Right lobe of liver (tissue), 4 donors: ENCODE data around the gene ZNF592.

Experiments
- POLR2A ChIP-seq: fragments of 450-650 bp; IDR thresholded peaks from one replicate; pipeline ENCODE4 v1.6.1; 2017; ENCODE audit warnings: antibody characterized with exemption, mild to moderate bottlenecking
- TF ChIP-seq, protein P1 (sequence below), 4 donors: fragments of 200-600 bp in 3 of 4; fragments of 450-650 bp in 1 of 4; IDR thresholded peaks; one replicate each; pipeline versions ENCODE4 v1.5.1 to v1.8.0; 2016 to 2022; ENCODE audit warnings: antibody characterized with exemption in 4 of 4, mild to moderate bottlenecking in 2 of 4
- donor health status: DM: no; HTN: no; CAD: no.
- donor health status: DM: no; HTN: no; CAD: no.
- donor health status: DM: no; HTN: yes; CAD: no.

DNA sequence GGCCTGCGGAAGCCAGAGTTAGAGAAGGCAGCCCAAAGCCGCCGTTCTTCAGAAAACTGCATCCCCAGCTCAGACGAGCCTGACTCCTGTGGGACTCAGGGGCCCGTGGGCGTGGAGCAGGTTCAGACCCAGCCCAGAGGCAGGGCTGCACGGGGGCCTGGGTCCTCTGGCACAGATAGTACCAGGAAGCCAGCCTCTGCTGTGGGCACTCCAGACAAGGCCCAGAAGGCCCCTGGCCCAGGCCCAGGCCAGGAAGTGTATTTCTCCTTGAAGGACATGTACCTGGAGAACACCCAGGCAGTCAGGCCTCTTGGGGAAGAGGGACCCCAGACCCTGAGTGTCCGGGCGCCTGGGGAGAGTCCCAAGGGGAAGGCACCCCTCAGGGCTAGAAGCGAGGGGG is 91.9 kb downstream of the ZNF592 start:
- TF ChIP-seq, protein P1, sequence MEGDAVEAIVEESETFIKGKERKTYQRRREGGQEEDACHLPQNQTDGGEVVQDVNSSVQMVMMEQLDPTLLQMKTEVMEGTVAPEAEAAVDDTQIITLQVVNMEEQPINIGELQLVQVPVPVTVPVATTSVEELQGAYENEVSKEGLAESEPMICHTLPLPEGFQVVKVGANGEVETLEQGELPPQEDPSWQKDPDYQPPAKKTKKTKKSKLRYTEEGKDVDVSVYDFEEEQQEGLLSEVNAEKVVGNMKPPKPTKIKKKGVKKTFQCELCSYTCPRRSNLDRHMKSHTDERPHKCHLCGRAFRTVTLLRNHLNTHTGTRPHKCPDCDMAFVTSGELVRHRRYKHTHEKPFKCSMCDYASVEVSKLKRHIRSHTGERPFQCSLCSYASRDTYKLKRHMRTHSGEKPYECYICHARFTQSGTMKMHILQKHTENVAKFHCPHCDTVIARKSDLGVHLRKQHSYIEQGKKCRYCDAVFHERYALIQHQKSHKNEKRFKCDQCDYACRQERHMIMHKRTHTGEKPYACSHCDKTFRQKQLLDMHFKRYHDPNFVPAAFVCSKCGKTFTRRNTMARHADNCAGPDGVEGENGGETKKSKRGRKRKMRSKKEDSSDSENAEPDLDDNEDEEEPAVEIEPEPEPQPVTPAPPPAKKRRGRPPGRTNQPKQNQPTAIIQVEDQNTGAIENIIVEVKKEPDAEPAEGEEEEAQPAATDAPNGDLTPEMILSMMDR (IDR thresholded peaks at IDR 0.05) = no peak
- TF ChIP-seq POLR2A = no peak
